HG03196 (cell line): ENCODE results near the gene DLGAP4.
"Not testable (repeated sequence)": the region's sequence is repeated elsewhere in the genome, so short reads cannot be mapped to it uniquely, and the experiment has no call there.

Experiments used
- ATAC-seq: cut with Tn5 transposase; IDR thresholded peaks from one replicate; pipeline ENCODE4 v1.9.1; 2021; ENCODE audit not compliant: unreplicated experiment

The DLGAP4 gene

DNA sequence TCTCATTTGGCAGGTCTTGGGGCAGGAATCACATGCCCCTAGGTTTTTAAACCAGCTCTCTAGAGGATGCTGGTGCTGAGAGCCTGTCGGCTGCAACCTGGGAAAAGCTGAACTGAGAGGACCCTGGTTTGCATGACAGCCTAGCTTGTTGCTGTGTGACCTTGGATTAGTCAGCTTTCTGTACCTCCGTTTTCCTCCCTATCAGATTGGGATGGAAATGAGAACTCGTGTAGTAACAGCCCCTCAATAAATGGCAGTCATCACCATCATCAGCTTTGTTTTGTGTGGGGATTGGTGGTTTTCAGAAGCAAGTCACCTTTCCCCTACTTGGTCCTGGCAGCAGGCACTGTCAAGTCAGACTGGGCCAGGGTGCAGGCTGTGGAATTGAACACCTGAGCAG, 159.9 kb downstream of the DLGAP4 start:
- ATAC-seq: no peak

DNA sequence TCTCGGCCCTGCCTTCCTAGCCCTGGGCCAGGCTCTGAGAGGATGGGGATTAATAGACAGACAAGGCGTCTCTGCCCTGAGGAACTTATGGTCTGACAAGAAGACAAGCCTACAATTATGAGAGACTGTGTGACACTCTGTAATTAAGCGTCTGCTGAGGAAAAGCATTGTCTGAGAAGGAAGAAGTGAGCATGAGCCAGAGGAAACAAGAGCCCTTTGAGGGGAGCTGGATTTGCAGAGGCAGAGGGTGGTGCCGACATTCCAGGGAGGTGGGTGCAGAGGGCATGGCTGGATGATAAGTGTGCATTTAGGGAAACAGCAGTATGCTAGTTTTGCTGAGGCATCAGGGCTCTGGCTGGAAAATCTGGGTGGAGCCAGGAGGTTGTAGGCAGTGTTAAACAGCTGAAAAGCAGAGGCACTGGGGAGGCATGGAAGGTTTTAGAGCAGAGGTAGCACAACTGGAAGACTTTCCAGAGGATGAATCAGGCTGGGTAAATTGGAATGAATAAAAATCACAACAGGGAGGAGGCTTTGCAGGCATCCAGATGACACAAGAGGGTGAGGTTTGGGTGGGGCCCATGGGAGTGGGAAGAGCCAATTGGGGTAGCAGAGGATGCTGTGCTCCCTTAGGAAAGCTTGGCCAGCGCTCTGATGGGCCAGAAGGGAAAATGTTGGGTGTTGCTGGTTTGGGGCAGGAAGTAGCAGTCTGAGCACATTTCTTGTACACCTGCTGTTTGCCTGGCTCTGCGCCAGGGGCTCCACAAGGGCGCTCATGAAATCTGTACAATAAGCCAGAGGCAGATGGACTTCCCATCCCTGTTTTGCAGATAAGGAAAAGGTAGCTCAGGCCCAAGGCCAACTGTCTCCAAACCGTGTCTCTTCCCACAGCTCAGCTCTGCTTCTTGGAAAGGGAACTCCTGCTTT, 161.2 kb downstream of the DLGAP4 start:
- ATAC-seq: no peak

- no peak for ATAC-seq
These were observed 162.2 kb downstream of the DLGAP4 start for GRCh38 chr20:36468149-36469000.

DNA sequence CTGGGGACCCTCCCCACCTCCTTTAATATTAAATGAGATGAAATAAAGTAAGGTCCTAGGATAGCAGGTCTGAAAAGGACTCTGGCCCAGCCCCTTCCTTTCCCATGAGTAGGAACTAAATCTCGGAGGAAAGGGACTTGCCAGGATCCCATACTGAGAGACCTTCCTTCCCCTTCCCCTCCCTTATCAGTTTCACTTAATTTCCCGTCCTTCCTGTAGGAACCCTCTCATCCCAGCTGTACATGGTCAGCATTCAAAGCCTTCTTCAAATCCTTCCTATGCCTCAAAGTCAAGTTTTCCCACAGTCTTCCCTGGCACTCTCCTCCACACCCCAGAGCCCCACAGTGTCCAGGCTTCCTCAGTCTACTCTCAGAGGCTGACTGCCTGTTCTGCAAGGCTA, 163.8 kb downstream of the DLGAP4 start:
- no peak for ATAC-seq

DNA sequence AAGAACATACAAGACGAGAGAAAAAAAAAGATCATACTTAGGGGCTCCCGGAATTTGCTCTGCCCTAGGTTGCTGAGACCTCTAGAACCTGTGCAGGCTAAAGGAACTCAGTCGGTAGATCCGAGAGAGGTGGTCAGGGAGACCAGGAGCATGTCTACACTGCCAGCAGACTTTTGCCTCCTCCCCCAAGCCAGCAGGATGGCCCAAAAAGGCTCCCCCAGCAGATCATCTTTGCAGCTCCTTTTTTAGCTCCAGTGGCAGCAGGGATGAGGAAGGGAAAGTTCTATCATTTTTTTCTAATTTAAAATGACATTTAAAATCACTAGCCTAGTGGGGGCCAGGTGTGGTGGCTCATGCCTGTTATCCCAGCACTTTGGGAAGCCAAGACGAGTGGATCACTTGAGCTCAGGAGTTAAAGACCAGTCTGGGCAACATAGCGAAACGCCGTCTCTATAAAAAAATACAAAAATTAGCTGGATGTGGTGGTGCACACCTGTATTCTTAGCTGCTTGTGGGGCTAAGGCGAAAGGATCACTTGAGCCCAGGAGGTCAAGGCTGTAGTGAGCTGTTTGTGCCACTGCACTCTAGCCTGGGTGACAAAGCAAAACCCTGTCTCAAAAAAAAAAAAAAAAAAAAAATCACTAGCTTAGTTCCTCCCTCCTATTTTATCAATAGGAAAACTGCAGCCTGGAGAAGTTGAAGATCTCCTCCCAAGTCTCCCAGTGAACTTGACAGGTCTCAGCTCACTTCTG, 165.9 kb downstream of the DLGAP4 start:
- no peak for ATAC-seq

DNA sequence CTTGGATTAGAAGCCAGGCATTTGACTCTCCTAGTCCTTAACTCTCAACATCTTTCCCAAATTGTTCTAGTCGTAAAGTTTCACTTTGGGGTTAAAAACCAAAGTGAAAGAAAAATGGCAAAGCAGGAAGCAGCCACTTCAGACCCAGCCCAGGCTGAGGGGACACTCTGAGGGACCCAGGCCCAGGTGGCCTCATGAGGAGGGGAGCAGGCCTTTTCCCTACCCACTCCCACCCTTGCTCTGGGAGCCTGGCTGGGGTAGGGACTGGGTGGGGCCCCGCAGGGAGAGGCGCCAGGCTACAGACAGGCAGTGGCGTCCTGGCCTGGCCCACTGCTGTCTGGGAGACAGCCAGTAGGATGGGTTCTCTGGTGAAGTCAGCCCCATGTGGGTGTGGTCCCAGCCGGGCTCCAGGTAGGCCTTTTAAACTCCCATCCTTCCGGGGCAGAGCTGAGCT, 166.5 kb downstream of the DLGAP4 start:
- no peak for ATAC-seq

GRCh38 chr20:36473164-36473563, 167.0 kb downstream of the DLGAP4 start:
- no peak for ATAC-seq

- no peak for ATAC-seq
These were observed 168.4 kb downstream of the DLGAP4 start for GRCh38 chr20:36474563-36474962.

- not testable (repeated sequence) for ATAC-seq
These were observed 168.9 kb downstream of the DLGAP4 start for GRCh38 chr20:36475054-36475453.

GRCh38 chr20:36477475-36477874, 171.3 kb downstream of the DLGAP4 start:
- ATAC-seq: no peak

- no peak for ATAC-seq
These were observed 172.2 kb downstream of the DLGAP4 start for GRCh38 chr20:36478137-36478905.

GRCh38 chr20:36479938-36480337, 173.8 kb downstream of the DLGAP4 start:
- no peak for ATAC-seq

DNA sequence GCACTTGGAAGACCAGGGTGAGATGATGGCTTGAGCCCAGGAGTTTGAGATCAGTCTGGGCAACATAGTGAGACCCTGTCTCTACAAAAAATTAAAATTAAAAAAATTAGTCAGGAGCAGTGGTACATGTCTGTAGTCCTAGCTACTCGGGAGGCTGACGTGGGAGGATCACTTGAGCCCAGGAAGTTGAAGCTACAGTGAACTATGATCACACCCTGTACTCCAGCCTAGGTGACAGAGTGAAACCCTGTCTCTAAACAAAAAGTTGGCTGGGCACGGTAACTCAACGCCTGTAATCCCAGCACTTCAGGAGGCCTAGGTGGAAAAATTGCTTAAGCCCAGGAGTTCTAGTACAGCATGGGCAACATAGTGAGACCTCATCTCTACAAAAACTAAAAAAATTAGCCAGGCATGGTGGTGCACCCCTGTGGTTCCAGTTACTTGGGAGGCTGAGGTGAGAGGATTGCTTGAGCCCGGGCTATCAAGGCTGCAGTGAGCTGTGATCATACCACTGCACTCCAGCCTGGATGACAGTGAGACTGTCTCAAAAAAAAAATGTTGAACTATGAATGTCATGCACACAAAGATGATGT, 174.4 kb downstream of the DLGAP4 start:
- no peak for ATAC-seq

DNA sequence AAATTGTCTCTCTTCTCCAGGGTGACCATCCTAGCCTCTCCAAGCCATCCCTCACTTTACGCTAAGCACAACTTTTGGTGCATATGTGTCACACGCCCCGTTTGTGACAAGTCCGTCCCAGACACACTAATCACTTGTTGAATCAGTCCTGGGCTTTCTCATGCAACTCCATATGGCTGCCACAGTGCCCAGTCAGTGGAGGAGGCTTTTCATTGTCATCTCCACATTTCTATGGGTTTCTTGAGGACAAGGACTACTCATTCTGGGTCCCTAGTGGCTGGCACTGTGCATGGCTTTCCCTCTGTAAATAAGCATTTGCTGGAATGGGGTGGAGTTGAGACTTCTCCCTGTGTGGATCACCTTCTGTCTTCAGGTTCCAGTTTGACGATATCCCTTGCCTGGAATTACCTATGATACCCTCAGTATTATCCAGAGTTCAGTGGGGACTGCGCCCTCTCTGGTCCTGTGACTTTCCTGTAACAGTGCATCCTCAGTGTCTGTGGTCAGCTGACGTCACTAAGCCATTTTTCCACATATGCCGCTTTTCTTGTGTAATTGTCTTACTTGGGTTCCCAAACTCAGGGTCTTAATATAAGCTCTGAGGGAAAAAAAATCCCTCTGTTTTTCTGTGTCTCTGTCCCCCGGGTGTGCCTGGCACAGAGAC, 175.4 kb downstream of the DLGAP4 start:
- ATAC-seq: no peak

GRCh38 chr20:36482044-36482473, 175.9 kb downstream of the DLGAP4 start:
- no peak for ATAC-seq

DNA sequence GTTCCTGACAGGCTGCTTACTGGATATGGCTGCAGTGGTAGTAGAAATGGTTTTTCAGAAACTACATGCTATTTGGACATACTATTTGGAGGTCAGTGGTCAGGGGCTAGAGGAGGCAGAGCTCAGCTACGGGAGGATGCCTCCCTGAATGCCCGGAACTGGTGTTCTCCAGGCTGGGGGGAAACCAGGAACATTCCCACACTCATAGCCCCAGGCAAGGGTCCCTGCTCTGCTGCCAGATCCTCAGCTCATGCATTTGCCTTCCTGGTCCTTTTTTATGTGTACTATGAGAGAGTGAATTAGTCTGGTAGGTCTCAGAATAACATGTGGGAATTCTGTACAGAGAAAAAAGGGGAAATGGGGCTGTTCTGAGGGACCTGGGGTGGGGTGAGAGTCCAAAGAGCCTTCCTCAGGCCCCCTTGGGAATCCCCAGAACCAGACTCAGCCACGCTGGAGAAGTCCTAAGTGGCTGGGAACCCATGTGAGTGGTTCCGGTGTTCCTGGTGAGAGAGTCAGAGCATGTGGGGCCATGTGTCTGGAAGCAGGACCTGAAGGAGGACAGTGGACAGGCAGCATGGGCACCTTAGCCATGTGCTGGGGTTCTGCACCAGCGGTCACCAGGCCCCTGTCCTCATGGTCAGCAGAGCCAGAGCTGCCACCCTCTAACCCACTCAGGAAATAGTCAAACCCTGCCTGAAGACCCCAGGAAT, 177.2 kb downstream of the DLGAP4 start:
- ATAC-seq: no peak

GRCh38 chr20:36483919-36484808, 178.0 kb downstream of the DLGAP4 start:
- ATAC-seq: no peak

GRCh38 chr20:36485286-36485685, 179.1 kb downstream of the DLGAP4 start:
- ATAC-seq: no peak
